GM12801 (cell line): ENCODE results near the gene FAM131A.

ENCODE experiments used
- TF ChIP-seq, protein P1 (sequence below): IDR thresholded peaks from one replicate; pipeline ENCODE4 v1.5.1; 2011; ENCODE audit warnings: control low read depth; ENCODE audit not compliant: insufficient read length; ENCODE audit errors: extremely low read depth

The FAM131A gene

DNA sequence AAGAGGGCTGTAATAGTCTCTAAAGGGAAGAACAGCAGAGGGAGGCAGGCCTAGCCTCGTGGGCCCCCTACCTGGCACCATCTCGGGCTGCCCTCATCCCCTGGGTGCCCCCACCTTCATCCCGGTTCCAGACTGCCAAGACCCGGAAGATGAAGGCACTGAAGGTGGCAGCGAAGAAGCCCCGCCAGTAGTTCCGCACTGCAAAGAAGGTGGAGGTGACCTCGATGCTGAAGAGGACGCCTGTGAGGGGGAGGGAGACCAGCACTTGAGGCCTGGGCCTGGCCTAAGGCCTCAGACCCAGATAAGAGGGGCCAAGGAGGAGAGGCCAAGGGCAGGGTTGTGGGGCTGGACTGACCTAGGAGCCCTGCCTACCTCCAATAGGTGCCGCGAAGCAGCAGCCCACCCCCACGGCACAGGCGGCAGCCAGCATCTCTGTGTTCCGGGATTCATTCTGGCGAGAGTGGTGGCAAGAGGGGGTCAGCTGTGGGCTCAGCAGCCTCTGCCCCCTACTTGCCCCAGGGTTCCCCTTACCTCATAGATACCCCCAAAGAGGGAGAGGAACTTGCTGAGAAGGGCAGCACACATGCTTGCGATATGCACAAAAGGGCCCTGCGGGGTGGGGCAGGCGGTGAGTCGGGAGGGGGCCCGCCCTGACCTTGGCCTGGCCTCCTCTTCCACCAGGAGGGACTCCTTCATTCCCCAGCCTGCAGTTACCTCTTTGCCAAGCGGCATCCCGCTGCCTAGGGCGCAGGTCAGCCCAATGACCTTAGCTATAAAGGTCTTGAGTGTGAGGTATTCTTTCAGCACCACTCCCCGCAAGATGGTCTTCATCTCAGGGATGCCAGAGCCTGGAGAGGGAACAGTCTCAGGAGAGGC, 20.1 kb downstream of the FAM131A start:
- TF ChIP-seq, protein P1, sequence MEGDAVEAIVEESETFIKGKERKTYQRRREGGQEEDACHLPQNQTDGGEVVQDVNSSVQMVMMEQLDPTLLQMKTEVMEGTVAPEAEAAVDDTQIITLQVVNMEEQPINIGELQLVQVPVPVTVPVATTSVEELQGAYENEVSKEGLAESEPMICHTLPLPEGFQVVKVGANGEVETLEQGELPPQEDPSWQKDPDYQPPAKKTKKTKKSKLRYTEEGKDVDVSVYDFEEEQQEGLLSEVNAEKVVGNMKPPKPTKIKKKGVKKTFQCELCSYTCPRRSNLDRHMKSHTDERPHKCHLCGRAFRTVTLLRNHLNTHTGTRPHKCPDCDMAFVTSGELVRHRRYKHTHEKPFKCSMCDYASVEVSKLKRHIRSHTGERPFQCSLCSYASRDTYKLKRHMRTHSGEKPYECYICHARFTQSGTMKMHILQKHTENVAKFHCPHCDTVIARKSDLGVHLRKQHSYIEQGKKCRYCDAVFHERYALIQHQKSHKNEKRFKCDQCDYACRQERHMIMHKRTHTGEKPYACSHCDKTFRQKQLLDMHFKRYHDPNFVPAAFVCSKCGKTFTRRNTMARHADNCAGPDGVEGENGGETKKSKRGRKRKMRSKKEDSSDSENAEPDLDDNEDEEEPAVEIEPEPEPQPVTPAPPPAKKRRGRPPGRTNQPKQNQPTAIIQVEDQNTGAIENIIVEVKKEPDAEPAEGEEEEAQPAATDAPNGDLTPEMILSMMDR: no peak

DNA sequence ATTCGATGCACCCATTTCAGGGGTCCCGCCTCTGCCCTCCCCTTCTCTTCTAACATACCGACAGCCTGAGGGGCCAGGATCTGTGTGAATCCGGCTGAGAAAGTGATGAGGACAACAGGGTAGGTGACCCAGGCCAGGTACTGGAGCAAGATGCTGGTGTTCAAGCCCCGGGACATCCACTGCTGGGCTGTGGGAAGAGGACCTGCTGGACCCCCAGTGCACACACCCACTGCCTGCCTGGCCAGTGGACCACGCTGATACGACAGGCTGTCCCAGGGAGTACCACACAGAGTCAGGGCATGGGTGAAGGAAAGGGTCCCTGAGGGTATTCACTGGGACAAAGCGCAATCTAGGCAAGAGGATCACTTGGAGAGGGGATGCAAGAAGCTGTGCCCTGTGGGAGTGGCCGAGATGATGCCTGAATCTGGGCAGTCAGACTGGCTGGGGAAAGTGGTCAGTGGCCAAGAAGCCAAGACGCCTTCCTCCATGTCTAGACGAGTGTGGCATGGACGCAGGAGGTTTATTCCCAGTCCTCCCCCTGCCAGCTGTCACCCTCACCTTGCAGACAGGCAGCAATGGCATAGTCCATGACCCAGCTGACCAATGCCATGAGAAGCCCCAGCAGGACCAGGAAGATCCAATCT, 20.8 kb downstream of the FAM131A start:
- TF ChIP-seq, protein P1: no peak

DNA sequence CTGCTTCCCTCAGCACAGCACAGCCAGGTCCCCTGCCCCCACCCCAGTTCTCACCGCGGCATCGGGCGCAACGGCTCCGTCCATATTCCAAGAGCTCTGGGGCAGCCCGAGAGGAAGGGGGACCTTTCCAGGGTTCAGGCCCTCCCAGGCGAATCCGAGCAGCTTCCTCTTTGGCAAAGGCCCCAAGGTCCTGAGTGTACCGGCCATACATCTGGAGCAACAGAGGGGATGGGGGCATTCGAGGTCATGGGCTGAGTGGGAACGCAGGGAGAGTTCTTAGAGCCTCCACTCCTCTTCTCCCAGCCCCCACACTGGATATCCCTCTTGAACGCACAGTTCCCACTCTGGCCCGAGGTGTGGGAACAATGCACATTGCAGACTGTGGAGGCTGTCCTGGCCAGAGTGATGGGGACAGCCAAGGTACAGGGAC, 21.5 kb downstream of the FAM131A start:
- TF ChIP-seq, protein P1: no peak

DNA sequence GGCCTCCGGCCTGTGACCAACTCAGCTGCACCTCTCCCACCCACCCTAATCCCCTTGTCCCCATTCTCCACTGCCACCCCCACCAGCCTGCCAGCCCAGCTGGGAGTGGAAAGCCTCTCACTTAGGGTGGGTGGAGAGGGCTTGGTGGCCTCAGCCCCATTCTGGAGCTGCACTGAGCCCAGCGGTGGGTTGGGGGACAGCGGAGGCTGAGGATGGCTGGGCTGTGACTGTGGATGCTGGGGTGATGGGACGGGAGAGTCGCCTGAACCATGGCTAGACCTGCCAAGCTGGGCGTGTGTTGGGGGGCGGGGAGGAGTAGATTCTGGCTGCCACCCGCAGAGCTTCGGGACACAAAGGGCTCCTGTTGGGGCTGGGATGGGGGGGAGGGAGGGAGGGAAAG, 22.2 kb downstream of the FAM131A start:
- TF ChIP-seq, protein P1: no peak

DNA sequence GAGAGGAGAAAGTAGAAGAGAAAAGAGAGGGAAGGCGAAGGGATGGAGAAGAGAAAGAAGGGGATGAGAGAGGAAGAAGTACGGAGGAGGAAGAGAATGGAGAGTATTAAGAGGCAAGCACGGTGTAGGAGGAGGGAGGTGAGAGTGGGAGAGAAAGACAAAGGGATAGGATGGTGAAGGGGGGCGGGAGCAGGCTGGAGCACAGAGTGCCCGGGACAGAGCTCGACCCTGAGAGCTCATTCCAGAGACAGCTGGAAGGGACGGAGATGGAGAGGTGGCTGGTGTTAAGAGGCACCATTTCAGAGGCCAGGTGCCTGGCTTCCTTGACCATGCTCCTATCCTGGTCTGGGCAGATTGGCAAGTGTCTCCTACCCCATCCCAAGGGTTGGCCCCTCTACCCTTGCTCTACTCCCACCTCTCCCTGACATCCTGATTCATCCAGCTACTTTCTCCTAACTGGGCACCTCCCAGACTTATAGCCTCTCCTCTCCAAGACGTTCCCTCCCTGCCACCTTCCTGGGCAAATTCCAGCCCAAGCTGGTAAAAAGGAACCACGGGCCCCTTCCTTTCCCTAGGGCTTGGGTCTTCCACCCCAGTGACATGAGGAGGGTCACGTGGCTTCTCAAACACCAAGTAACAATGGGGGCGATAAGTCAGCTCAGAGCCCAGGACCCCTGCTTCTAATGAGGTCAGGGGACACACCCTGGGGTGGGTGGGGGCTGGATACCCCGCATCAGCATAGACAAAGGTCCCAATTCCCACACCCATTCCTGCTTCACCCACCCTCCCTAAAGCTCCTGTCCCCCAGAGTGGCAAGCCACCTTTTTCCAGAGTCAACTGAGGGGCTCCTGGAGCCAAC, 22.9 kb downstream of the FAM131A start:
- TF ChIP-seq, protein P1: no peak

DNA sequence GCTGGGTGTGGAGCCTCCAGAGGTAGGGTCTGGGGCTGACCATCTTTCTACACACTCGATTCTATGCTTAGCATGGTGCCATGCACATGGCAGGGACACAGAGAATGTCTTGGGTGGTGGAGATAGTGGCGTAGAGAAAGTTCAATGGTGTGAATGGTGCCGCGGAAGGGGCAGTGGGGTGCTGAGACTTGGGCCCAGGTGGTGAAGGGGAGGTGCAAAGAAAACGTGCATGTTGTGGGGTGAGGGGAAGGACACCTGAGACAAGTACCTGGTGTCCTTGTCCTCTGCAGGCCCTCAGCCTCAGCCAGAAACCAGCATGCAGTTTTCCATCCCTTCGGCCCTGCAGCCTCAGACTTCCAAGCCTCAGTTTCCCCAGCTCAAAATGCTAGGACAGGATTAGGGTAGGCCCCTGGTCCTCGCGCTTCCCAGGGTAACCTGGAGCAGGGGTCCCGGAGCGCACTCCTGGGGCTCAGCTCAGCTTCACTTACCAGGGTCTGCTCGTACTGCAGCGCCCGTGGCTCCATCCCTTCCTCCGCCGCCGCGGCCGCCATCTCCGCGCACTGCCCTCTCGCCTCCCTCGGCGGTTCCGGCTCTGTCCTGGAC, 23.6 kb downstream of the FAM131A start:
- TF ChIP-seq, protein P1: no peak

DNA sequence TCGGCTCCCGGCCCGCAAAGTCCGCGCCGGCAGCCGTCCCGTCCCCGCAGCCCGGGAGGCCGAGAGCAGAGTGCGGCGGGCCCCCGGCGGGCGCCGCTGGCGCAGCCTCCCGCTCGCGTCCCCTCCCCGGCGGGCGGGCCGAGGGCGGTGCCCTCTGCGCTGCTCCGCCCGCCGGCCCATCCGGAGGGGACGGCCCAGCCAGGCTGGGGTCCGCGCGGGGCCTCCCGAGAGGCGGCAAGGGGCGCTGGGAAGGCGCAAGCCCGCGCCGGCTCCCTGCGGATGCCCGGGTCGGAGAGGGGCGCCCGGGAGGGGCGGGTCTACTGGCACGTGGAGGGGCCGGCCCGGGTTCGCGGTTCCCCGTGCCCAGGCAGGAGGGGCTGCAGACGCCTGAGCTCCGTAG, 24.1 kb downstream of the FAM131A start, which contains the start of the genes CLCN2 and POLR2H:
TSS of gene CLCN2 (minus strand) at position 74 of the 400 bp plus-strand sequence. CDS start 126 bp downstream, outside the sequence.
TSS of gene POLR2H (plus strand) at position 179 of the 400 bp plus-strand sequence. CDS start 1,783 bp downstream, outside the sequence.
- TF ChIP-seq, protein P1: no peak
